LNCAP (cell line): Measurements from ENCODE around the gene PAMR1.

ENCODE experiments used
- CTCF ChIP-seq: fragments of 450-650 bp; IDR thresholded peaks from 2 replicates; pipeline ENCODE4 v1.5.1; 2017; ENCODE audit warnings: mild to moderate bottlenecking

PAMR1 gene

GRCh38 chr11:35418282-35419183 lies 106.9 kb downstream of the PAMR1 start:
- no peak for TF ChIP-seq CTCF

- no peak for TF ChIP-seq CTCF
Observed at GRCh38 chr11:35415487-35415886, 109.9 kb downstream of the PAMR1 start.

GRCh38 chr11:35414776-35415175 lies 110.6 kb downstream of the PAMR1 start:
- no peak for TF ChIP-seq CTCF

- TF ChIP-seq CTCF, result no peak
Observed at GRCh38 chr11:35414311-35414710, 111.1 kb downstream of the PAMR1 start.

- TF ChIP-seq CTCF, result no peak
Observed at GRCh38 chr11:35413598-35413997, 111.8 kb downstream of the PAMR1 start.

GRCh38 chr11:35412285-35412684 lies 113.1 kb downstream of the PAMR1 start:
- peak; percentile 38; the same call in 1 of the 2 replicates for TF ChIP-seq CTCF

- TF ChIP-seq CTCF, result no peak
Observed at GRCh38 chr11:35407041-35407440, 118.4 kb downstream of the PAMR1 start.

GRCh38 chr11:35404388-35404775 lies 121.0 kb downstream of the PAMR1 start:
- TF ChIP-seq CTCF, result peak; percentile 69
